22Rv1 (cell line): Measurements from ENCODE around the gene OGFR.

Experiments used
- H3K27ac ChIP-seq: fragments of 450-650 bp; 2 replicates; pipeline ENCODE4 v1.5.1; 2017
- ZFX ChIP-seq: fragments of 450-650 bp; IDR thresholded peaks from 2 replicates; pipeline ENCODE4 v1.6.1; 2017; ENCODE audit warnings: antibody characterized with exemption, borderline replicate concordance
- TF ChIP-seq, protein P1 (sequence below): fragments of 450-650 bp; IDR thresholded peaks from 2 replicates; pipeline ENCODE4 v1.5.1; 2017; ENCODE audit warnings: mild to moderate bottlenecking

OGFR gene

DNA sequence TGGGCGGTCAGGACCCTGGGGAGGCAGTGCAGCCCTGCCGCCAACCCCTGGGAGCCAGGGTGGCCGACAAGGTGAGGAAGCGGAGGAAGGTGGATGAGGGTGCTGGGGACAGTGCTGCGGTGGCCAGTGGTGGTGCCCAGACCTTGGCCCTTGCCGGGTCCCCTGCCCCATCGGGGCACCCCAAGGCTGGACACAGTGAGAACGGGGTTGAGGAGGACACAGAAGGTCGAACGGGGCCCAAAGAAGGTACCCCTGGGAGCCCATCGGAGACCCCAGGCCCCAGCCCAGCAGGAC lies 8.2 kb downstream of the OGFR start:
- H3K27ac ChIP-seq = no peak overlapping the region
- TF ChIP-seq, protein P1, sequence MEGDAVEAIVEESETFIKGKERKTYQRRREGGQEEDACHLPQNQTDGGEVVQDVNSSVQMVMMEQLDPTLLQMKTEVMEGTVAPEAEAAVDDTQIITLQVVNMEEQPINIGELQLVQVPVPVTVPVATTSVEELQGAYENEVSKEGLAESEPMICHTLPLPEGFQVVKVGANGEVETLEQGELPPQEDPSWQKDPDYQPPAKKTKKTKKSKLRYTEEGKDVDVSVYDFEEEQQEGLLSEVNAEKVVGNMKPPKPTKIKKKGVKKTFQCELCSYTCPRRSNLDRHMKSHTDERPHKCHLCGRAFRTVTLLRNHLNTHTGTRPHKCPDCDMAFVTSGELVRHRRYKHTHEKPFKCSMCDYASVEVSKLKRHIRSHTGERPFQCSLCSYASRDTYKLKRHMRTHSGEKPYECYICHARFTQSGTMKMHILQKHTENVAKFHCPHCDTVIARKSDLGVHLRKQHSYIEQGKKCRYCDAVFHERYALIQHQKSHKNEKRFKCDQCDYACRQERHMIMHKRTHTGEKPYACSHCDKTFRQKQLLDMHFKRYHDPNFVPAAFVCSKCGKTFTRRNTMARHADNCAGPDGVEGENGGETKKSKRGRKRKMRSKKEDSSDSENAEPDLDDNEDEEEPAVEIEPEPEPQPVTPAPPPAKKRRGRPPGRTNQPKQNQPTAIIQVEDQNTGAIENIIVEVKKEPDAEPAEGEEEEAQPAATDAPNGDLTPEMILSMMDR = no peak
- no peak for TF ChIP-seq ZFX

GRCh38 chr20:62813588-62813987 lies 9.0 kb downstream of the OGFR start:
- H3K27ac ChIP-seq = no peak overlapping the region
- no peak for TF ChIP-seq ZFX
- TF ChIP-seq, protein P1 = no peak

DNA sequence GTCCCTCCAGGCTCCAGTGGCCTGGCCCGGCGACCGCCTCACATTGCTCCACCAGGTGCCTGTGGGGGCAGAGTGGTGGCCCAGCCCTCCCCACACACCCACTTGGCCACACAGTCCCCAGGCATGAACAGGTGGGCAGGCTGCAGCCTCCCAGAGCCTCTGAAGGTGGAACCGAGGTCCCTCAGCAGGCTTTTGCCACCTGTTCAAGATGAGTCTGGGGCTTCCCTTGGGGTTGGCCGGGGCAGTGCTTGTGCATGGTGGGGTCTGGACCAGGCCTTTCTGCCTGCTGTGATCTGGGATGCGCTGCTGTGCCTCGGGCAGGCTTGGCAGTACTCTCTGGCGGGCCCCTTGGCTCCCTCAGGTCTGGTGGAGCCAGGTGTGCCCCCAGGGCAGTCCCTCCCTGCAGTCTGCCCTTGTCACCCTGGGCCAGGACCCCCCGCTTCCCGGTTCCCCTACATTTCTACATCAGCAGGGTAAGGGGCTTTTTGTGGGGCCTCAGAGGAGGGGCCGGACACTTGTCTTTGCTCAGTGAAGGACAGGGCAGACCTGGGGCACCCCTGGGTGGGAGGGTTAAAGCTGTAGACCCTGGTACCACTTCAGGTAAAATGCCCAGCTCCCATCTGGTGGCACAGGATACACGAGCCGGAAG lies 9.5 kb downstream of the OGFR start:
- TF ChIP-seq ZFX = no peak
- TF ChIP-seq, protein P1 = no peak
- H3K27ac ChIP-seq = no peak overlapping the region

DNA sequence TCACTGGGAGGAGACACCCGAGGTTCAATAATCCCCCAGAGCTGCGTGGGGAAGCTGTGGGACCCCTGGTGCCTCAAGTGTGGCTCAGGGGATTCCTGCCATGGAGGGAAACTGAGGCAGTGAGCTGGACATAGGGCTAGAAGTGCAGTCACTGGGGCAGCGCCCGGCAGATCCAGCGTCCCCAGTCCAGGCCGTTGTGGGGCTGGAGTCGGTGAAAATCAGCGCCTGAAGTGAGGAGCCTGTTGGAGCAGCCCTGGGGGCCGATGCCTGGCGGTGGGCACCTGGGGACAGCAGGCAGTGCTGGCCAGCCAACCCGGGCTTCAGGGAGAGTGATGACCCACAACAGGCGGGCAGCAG lies 10.1 kb downstream of the OGFR start:
- TF ChIP-seq, protein P1 = no peak
- TF ChIP-seq ZFX = no peak
- H3K27ac ChIP-seq = no peak overlapping the region

- TF ChIP-seq, protein P1 = no peak
- no peak for TF ChIP-seq ZFX
- H3K27ac ChIP-seq = no peak overlapping the region
These were observed 10.7 kb downstream of the OGFR start for GRCh38 chr20:62815066-62815991.

DNA sequence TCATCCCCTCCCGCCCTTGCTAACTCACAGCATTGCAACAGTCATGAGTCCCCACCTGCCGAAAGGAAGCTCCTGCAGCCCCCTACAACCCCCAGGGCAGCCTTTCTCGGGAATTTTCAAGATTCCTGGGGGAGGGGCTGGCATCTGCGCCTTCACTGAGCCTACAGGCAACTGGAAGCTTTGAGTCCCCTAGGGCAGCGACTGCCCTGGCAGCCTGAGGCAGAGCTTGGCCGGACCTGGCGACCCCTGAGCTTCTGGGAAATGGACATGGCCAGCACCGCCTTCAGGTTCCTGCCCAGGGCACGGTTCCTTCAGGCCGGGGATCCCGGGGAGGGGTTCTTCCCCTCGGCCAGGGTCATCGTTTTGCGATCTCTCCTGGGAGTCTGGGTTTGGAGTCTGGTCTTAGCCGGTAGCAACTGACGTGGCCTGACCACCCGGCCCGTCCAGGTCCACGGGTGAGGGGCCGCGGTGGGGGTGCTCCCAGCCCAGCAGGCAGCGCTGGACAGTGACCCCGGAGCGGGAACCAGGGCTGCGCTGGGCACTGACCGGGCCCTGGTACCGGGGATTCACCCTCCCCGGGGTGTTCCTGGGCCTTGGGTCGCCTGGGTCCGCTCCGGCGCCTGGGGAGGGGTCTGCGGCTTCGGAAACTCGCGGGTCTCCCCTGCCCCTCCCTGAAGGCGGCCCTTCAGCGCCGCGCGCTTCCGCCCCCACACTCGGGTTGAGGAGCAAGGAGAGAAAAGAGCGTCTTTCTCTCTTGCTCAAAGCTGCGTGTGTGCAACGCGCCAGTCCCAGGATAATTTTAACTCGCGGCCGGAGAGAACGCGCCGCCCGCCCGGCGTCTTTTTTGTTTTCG lies 11.6 kb downstream of the OGFR start:
- no peak overlapping the region for H3K27ac ChIP-seq
- TF ChIP-seq, protein P1 = no peak
- TF ChIP-seq ZFX = no peak
